Stimulated activated CD4-positive, alpha-beta T cell treated with anti-CD3 and anti-CD28 coated beads, TNF-alpha, amount 100 ng/mL, for 4 hours (primary cell): ENCODE measurements around the gene CBX3.
"Not testable (repeated sequence)": the region's sequence is repeated elsewhere in the genome, so short reads cannot be mapped to it uniquely, and the experiment has no call there.

Source experiments
- DNase-seq, 3 experiments: peaks; one replicate each; pipeline ENCODE4 v3.0.0-alpha.2; 2020; ENCODE audit warnings: low read depth in 3 of 3

CBX3 gene

GRCh38 chr7:26202019-26202990 is 760 bp downstream of the CBX3 start:
- DNase-seq = peak; percentile 49 to 58 (median 58)

- DNase-seq = no peak
These were observed 1.5 kb downstream of the CBX3 start for GRCh38 chr7:26203016-26203415.

DNA sequence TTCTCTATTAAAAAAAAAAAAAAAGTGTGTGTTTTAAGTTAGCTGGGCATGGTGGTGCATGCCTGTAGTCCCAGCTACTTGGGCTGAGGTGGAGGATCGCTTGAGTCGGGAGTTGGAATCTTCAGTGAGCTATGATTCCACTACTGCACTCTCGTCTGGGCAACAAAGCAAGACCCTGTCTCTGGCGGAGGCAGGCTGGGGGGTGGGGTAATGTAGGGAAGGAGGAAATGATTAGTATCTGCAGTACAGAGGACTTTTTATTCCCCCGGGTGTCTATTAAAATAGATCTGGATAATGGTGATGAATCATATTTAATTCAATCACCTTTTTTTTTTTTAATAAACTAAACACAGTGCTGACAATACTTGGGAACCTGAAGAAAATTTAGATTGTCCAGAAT is 6.5 kb downstream of the CBX3 start:
- no peak for DNase-seq

DNA sequence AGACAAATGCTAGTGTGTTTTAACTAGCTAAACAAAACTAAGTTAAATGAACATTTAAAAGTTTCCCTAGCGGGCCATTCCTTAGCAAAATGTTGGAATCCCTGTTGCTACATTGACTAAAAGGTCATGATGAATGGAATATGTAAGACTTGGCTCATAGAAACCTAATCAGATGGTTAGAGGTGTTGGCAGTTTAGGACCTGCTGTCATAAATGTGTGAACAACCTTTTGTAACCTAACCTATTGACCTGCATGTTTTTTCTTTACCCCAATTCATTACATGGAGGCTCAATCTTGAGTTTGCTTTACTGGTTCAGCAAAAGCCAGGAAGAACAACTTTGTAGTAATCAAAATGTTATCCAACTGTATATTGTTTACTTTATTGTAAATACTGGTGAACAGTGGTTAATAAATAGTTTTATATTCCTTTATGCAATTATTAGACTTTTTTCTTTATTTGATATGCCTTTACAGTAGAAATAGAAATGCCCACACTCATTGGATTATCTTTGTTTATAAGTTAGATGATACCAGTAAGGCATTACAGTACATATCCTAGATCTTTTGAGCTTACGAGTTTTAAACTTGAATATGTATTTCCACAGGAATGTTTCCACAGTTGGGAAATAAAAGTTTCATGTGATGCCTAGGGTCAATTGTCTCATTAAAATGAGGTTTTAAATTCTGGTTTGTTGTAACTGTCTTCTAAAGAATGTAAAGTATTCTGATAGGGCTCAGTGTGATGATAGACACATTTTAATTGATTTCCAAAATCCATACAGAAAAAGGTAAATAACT is 11.6 kb downstream of the CBX3 start:
- DNase-seq = no peak

DNA sequence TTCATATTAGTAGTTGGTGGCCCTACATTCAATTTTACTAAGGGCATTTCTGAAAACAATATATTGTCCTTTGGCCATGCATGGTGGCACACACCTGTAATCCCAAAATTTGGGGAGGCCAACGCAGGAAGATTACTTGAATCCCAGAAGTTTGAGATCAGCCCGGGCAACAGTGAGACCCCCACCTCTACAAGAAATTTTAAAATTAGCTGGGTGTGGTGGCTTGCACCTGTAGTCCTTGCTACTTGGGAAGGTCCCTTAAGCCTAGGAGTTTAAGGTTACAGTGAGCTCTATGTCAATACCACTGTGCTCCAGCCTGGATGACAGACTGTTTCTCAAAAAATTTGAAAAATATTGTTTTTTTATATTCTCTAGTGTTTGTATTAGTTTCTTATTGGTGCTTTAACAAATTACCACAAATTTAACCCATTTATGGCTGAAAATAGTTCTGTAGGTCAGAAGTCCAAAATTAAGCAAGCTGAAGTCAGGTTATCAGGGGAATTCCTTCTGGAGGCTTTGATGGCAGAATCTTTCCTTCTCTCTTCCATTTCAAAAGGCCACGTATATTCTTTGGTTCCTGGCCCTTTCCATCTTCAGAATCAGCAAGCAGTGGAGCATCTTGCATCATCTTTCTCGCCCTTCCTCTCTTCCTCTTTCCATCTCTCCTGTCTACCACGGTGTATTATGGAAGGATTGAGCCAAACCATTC is 12.4 kb downstream of the CBX3 start:
- DNase-seq = no peak

DNA sequence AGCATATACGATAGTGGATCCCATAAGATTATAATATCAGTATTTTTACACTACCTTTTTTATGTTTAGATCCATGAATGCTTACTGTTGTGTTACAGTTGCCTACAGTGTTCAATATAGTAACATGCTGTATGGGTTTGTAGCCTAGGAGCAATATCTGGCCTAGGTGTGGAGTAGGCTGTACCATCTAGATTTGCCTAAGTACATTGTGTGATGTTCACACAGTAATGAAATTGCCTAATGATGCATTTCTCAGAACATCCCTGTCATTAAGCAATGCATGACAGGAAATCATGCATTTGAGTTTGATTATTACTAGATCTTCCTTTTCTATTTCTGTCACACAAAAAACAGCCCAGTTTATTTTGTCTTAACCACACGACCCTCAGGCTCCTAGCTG is 14.5 kb downstream of the CBX3 start:
- DNase-seq = no peak

DNA sequence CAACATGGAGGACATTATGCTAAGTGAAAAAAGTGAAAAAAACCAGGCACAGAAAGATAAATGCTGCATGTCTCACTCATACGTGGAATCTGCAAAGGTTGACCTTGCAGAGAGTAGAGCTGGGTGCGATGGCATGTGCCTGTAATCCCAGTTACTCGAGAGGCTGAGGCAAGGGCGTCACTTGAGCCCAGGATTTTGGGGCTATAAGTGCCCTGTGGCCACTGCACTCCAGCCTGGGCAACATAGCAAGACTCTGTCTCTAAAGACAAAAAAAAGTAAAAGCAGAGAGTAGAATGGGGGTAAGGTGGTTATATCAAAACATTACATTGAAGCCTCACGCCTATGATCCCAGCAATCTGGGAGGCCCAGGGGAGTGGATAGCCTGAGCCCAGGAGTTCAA is 22.8 kb downstream of the CBX3 start:
- no peak for DNase-seq

GRCh38 chr7:26227987-26228386 is 26.4 kb downstream of the CBX3 start:
- no peak for DNase-seq

DNA sequence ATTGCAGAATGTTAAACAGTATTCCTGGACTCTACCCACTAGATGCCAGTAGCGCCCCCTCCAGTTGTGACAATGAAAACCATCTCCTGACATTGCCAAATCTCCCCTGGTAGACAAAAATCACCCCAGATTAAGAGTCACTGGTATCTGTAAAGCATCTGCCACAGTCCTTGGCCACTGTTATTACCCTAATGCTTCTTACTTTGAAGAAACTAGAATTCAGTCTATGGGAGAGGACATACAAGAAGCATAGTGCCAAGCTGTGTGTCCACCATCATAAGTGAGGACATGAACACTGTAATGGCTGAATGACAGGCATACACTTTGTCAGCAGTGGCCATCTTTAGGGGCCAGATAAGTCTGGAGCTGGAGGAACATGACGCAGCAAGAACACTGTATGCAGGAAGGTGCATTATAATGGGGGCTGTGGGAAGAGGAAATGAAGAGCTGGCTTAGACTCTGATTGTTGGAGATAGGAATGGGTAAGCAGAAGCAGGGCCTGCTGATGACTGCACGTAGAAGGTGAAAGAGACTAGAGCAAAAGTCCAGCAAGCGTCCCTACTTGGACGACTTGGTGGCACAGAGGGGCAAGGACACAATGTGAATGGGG is 32.5 kb downstream of the CBX3 start:
- DNase-seq = no peak

GRCh38 chr7:26237035-26237807 is 35.7 kb downstream of the CBX3 start:
- no peak for DNase-seq

DNA sequence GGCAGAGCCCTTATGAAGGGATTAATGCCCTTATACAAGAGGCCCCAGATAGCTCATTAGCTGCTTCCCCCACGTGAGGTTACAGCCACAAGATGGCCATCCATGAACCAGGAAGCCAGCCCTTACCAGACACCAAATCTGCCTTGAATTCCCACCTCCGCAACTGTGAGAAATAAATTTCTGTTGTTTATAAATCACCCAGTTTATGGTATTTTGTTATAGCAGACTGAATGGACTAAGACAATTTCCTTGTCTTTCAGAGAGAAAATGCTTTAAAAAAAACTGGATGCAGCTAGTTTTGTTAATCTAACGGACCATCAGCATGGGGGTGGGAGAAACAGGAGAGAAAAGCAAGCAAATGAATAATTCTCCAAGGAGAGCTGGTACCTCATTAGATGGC is 36.5 kb downstream of the CBX3 start:
- DNase-seq = no peak

DNA sequence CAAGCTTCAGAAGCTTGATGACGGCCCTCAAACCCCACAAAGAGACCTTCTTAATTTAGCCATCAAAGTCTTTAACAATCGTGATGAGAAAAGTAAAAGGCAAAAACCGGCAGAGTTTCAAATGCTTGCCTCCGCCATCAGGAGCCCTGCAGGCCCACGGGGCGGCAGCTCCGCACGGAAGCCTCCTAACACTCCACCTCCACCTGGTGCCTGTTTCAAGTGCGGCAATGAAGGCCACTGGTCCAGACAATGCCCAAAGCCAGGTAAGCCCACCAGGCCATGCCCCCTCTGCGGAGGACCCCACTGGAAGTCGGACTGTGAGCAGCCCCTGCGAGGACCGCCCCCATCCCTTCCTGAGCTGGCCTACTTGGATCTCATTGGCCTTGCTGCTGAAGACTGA is 43.6 kb downstream of the CBX3 start:
- DNase-seq = no peak

- no peak for DNase-seq
These were observed 48.7 kb downstream of the CBX3 start for GRCh38 chr7:26250239-26250638.

- not testable (repeated sequence) for DNase-seq
These were observed 60.3 kb downstream of the CBX3 start for GRCh38 chr7:26261866-26262265.
